GM12878 (cell line): ENCODE results near the gene NSD2. TPM values are rescaled to one million over a fixed set of nuclear protein-coding genes. Genes with fewer than 3 reads are reported as not detected.

ENCODE experiments used
- ATAC-seq: fragments of 200-7000 bp; cut with Tn5 transposase; 3 replicates; pipeline ENCODE4 v1.9.1; 2020; ENCODE audit warnings: mild to moderate bottlenecking, moderate library complexity
- BruUV-seq: library from RNA; stranded (reverse); fragments of 400-500 nt; replicated peaks from 2 replicates; lab custom pipeline; 2021; lab: Mats Ljungman, UMichigan
- CTCF ChIA-PET: fragments of 300-600 bp; sonication (Branson Sonifier 250); formaldehyde crosslinking; extraction: SDS; loops from one replicate; lab custom pipeline; 2021; ENCODE audit warnings: inconsistent platforms; lab: Yijun Ruan, JAX
- POLR2A ChIA-PET: fragments of 350-600 bp; formaldehyde crosslinking; extraction: SDS; loops from one replicate; lab custom pipeline; 2021; ENCODE audit warnings: inconsistent platforms; lab: Charles Lee
- RAD21 ChIA-PET: fragments of 300-600 bp; sonication (Branson Sonifier 250); formaldehyde crosslinking; loops from one replicate; lab custom pipeline; 2023; ENCODE audit warnings: antibody characterized with exemption; ENCODE audit not compliant: unreplicated experiment; lab: Charles Lee
- SMC1A ChIA-PET: fragments of 300-600 bp; sonication (Branson Sonifier 250); formaldehyde crosslinking; loops from one replicate; lab custom pipeline; 2023; ENCODE audit not compliant: unreplicated experiment, uncharacterized antibody; lab: Charles Lee
- DNase-seq: peaks from one replicate; pipeline ENCODE4 v3.0.0-alpha.2; 2011; ENCODE audit warnings: low read depth, low spot score
- FAIRE-seq: peaks from 3 replicates; lab custom pipeline; 2011; peaks lifted over from hg19 to GRCh38; lab: Jason Lieb, UNC
- H2AFZ ChIP-seq: 2 replicates; pipeline ENCODE4 v1.6.0; 2011; ENCODE audit warnings: low read depth, low read length, control low read depth; ENCODE audit not compliant: control insufficient read depth
- H3K27ac ChIP-seq: 2 replicates; pipeline ENCODE4 v1.5.1; 2011; ENCODE audit warnings: control low read depth; ENCODE audit not compliant: control insufficient read depth, insufficient read depth
- H3K27me3 ChIP-seq, 2 experiments: replicated peaks in 1 of 2; 2 replicates each; pipeline versions ENCODE4 v1.6.0 to v1.6.1; 2011; ENCODE audit warnings: low read length in 1 of 2; ENCODE audit not compliant: control insufficient read depth in 2 of 2, insufficient read depth in 2 of 2
- H3K36me3 ChIP-seq, 2 experiments: 2 replicates each; pipeline ENCODE4 v1.5.1; 2011; ENCODE audit warnings: low read length in 1 of 2; ENCODE audit not compliant: control insufficient read depth in 2 of 2, insufficient read depth in 2 of 2
- H3K4me1 ChIP-seq: 2 replicates; pipeline ENCODE4 v1.6.1; 2011; ENCODE audit warnings: mild to moderate bottlenecking, low read length, moderate library complexity, mixed read lengths; ENCODE audit not compliant: control insufficient read depth, insufficient read depth
- H3K4me2 ChIP-seq: 2 replicates; pipeline ENCODE4 v1.6.0; 2011; ENCODE audit warnings: control low read depth; ENCODE audit not compliant: control insufficient read depth, insufficient read depth
- H3K4me3 ChIP-seq: fragments of 200-600 bp; sonication (generic); 2 replicates; pipeline ENCODE4 v1.5.1; 2016
- H3K79me2 ChIP-seq: 2 replicates; pipeline ENCODE4 v1.6.0; 2011; ENCODE audit warnings: low read length; ENCODE audit not compliant: control insufficient read depth, insufficient read depth
- H3K9ac ChIP-seq: 2 replicates; pipeline ENCODE4 v1.8.0; 2011; ENCODE audit warnings: low read length, control low read depth, mixed read lengths; ENCODE audit not compliant: control insufficient read depth, insufficient read depth
- H3K9me3 ChIP-seq: replicated peaks from 3 replicates; pipeline ENCODE4 v1.5.1; 2011; ENCODE audit warnings: mild to moderate bottlenecking, low read length; ENCODE audit not compliant: control insufficient read depth, insufficient read depth
- H4K20me1 ChIP-seq: 2 replicates; pipeline ENCODE4 v1.6.0; 2011; ENCODE audit not compliant: control insufficient read depth, insufficient read depth
- ATF7 ChIP-seq: fragments of 450-650 bp; IDR thresholded peaks from 2 replicates; pipeline ENCODE4 v1.6.1; 2016; ENCODE audit warnings: low read depth, mild to moderate bottlenecking
- KAT2A ChIP-seq: conservative IDR thresholded peaks from 2 replicates; pipeline ENCODE4 v1.6.1; 2011; ENCODE audit warnings: low read depth, low read length; ENCODE audit not compliant: control insufficient read depth
- KDM1A ChIP-seq: fragments of 200-600 bp; sonication (generic); IDR thresholded peaks from 2 replicates; pipeline ENCODE4 v1.6.1; 2016; ENCODE audit warnings: borderline replicate concordance
- MXI1 ChIP-seq: fragments of 150-350 bp; IDR thresholded peaks from 2 replicates; pipeline ENCODE4 v1.6.1; 2011; ENCODE audit warnings: low read depth, mild to moderate bottlenecking, inconsistent platforms, low read length, improper control_type of control experiment
- MYC ChIP-seq: IDR thresholded peaks from 2 replicates; pipeline ENCODE4 v1.6.1; 2011; ENCODE audit warnings: mild to moderate bottlenecking, low read length, moderate library complexity, inconsistent platforms; ENCODE audit not compliant: insufficient read depth, insufficient replicate concordance, insufficient read length, severe bottlenecking
- NFYB ChIP-seq: IDR thresholded peaks from 2 replicates; pipeline ENCODE4 v1.6.1; 2011; ENCODE audit warnings: low read depth, mild to moderate bottlenecking, low read length, improper control_type of control experiment, moderate library complexity; ENCODE audit not compliant: insufficient read depth
- NR2F1 ChIP-seq: fragments of 450-650 bp; conservative IDR thresholded peaks from 2 replicates; pipeline ENCODE4 v1.6.1; 2017; ENCODE audit warnings: mild to moderate bottlenecking
- PBX3 ChIP-seq: IDR thresholded peaks from 2 replicates; pipeline ENCODE4 v1.6.1; 2011; ENCODE audit warnings: mild to moderate bottlenecking, low read depth, low read length, moderate library complexity; ENCODE audit not compliant: insufficient replicate concordance
- ZNF274 ChIP-seq: IDR thresholded peaks from one replicate; pipeline ENCODE4 v1.8.0; 2011; ENCODE audit not compliant: insufficient read length, insufficient read depth
- ZNF592 ChIP-seq: fragments of 450-650 bp; IDR thresholded peaks from 2 replicates; pipeline ENCODE4 v1.6.1; 2017; ENCODE audit warnings: mild to moderate bottlenecking, moderate library complexity
- ZSCAN29 ChIP-seq: fragments of 450-650 bp; IDR thresholded peaks from 2 replicates; pipeline ENCODE4 v1.6.1; 2017; ENCODE audit warnings: mild to moderate bottlenecking, moderate library complexity
- WGBS: methylation state at CpG from one replicate; pipeline ENCODE4 v1.1.6; 2016; ENCODE audit warnings: low lambda C conversion rate; ENCODE audit not compliant: insufficient replicate concordance, insufficient coverage; ENCODE audit errors: missing lambda C conversion rate; 5-methylcytosine and 5-hydroxymethylcytosine counted together
- in situ Hi-C: fragments of 300-500 bp; cut with MboI; formaldehyde crosslinking; loops from 9 replicates; pipeline ENCODE4 v1.14.3; 2018; ENCODE audit warnings: mixed read lengths
- intact Hi-C: fragments of 100-400 bp; cut with micrococcal nuclease; formaldehyde crosslinking; loops from one replicate; pipeline ENCODE4 v1.14.2; 2022; ENCODE audit not compliant: unreplicated experiment
- polyA plus RNA-seq, 11 experiments: library from polyadenylated mRNA; depleted of rRNA in 4 of 11; unstranded in 6 of 11; stranded (reverse) in 5 of 11; fragments of >200 nt; fragmentation: Nextera tagmentation in 4 of 11; fragmentation: Illumina TruSeq in 1 of 11; extraction: Ambion mirVana in 4 of 11; extraction: Trizol in 1 of 11; gene quantifications; 1 replicate in 1 of 11; 2 replicates in 10 of 11; pipeline versions ENCODE4 v1.2.1 to v1.2.3, GENCODE V29; 2011 to 2016; ENCODE audit warnings: inconsistent platforms in 2 of 11, missing spikeins in 2 of 11, low read depth in 1 of 11
- total RNA-seq, 4 experiments: library from RNA; depleted of rRNA in 3 of 4; stranded (reverse); fragments of >200 nt in 3 of 4; fragmentation: Illumina TruSeq in 1 of 4; extraction: Trizol in 1 of 4; gene quantifications; 2 replicates each; pipeline versions ENCODE4 v1.2.1 to v1.2.3, GENCODE V29; 2013 to 2021

Gene NSD2
- total and polyA plus RNA-seq, 10 of the 15 experiments (the other 5 are each of a cell fraction or from before 2014, with no cell fraction given): 8.6 to 139 (median 67.2) TPM

- no peak overlapping the region for H3K27ac ChIP-seq
- no peaks in the 10 kb centered on the region for H3K27me3 ChIP-seq
- no peaks in the 10 kb centered on the region for H3K9me3 ChIP-seq
- CTCF ChIA-PET: no interaction called here
- H3K4me3 ChIP-seq: no peak overlapping the region
- DNase-seq: no peak
- H3K36me3 ChIP-seq: peaks cover 23 to 35% of the 10 kb centered on the region in 2 experiments
- H3K79me2 ChIP-seq: no peaks in the 10 kb centered on the region
- FAIRE-seq: no peak
- no peak for ATAC-seq
- SMC1A ChIA-PET: no interaction called here
- no TSS peak for BruUV-seq
- RAD21 ChIA-PET: no interaction called here
- intact Hi-C loops: no loop called here
- H3K4me2 ChIP-seq: no peak overlapping the region
- POLR2A ChIA-PET: no interaction called here
- no peak overlapping the region for H2AFZ ChIP-seq
- H3K9ac ChIP-seq: no peak overlapping the region
- over 99% methylated on average over 7 of the region's 7 CpGs for WGBS
- H4K20me1 ChIP-seq: no peaks in the 10 kb centered on the region
- in situ Hi-C loops: no loop called here
- H3K4me1 ChIP-seq: no peaks in the 10 kb centered on the region
- TF ChIP-seq ZSCAN29: no peak
- no peak for TF ChIP-seq ZNF592
- no peak for TF ChIP-seq KDM1A
- TF ChIP-seq PBX3: no peak
- TF ChIP-seq ZNF274: no peak
- no peak for TF ChIP-seq MXI1
- no peak for TF ChIP-seq NFYB
- no peak for TF ChIP-seq MYC
- TF ChIP-seq NR2F1: no peak
- TF ChIP-seq ATF7: no peak
- TF ChIP-seq KAT2A: no peak
- TF ChIP-seq, all 136 proteins: peak for 0
These were observed 69.4 kb downstream of the NSD2 start for GRCh38 chr4:1940566-1940965.
